HG03039 (cell line): ENCODE results near the gene C19orf73.
"Not testable (repeated sequence)": the region's sequence is repeated elsewhere in the genome, so short reads cannot be mapped to it uniquely, and the experiment has no call there.

Experiments used
- ATAC-seq: cut with Tn5 transposase; IDR thresholded peaks from one replicate; pipeline ENCODE4 v1.9.1; 2021; ENCODE audit warnings: mild to moderate bottlenecking, moderate library complexity; ENCODE audit not compliant: unreplicated experiment

C19orf73 gene

GRCh38 chr19:49148784-49149651 lies 30.1 kb upstream of the C19orf73 start:
- ATAC-seq: no peak

GRCh38 chr19:49148044-49148682 lies 29.2 kb upstream of the C19orf73 start:
- no peak for ATAC-seq

GRCh38 chr19:49146408-49146770 lies 27.4 kb upstream of the C19orf73 start:
- not testable (repeated sequence) for ATAC-seq

- ATAC-seq: no peak
Measured at GRCh38 chr19:49145573-49146407, 26.8 kb upstream of the C19orf73 start.

GRCh38 chr19:49142866-49143335 lies 24.0 kb upstream of the C19orf73 start:
- no peak for ATAC-seq

- ATAC-seq: no peak
Measured at GRCh38 chr19:49141352-49141751, 22.4 kb upstream of the C19orf73 start.

- ATAC-seq: no peak
Measured at GRCh38 chr19:49140951-49141350, 22.0 kb upstream of the C19orf73 start.

- no peak for ATAC-seq
Measured at GRCh38 chr19:49136771-49137171, 17.8 kb upstream of the C19orf73 start.

- no peak for ATAC-seq
Measured at GRCh38 chr19:49135686-49136085, 16.7 kb upstream of the C19orf73 start.

GRCh38 chr19:49133621-49134454 lies 14.9 kb upstream of the C19orf73 start:
- ATAC-seq: no peak

GRCh38 chr19:49132974-49133609 lies 14.1 kb upstream of the C19orf73 start:
- no peak for ATAC-seq

- ATAC-seq: no peak
Measured at GRCh38 chr19:49130325-49130724, 11.4 kb upstream of the C19orf73 start.

GRCh38 chr19:49129238-49129583 lies 10.3 kb upstream of the C19orf73 start:
- no peak for ATAC-seq

- ATAC-seq: no peak
Measured at GRCh38 chr19:49128545-49129237, 9.7 kb upstream of the C19orf73 start.

GRCh38 chr19:49127674-49128544 lies 9.0 kb upstream of the C19orf73 start:
- ATAC-seq: peak; percentile 84

GRCh38 chr19:49127225-49127624 lies 8.3 kb upstream of the C19orf73 start:
- not testable (repeated sequence) for ATAC-seq

GRCh38 chr19:49126575-49126974 lies 7.6 kb upstream of the C19orf73 start:
- ATAC-seq: no peak

GRCh38 chr19:49125025-49125731 lies 6.2 kb upstream of the C19orf73 start:
- no peak for ATAC-seq
